ENCODE data around the gene ANKRD23. TPM values are rescaled to one million over a fixed set of nuclear protein-coding genes. Genes with fewer than 3 reads are reported as not detected.
"Not testable (repeated sequence)": the region's sequence is repeated elsewhere in the genome, so short reads cannot be mapped to it uniquely, and the experiment has no call there.

The ANKRD23 gene
- total RNA-seq, 5 donors from 2014 or later (not counting 1 experiment from before 2014, with no cell fraction given), result 10.1 to 19.5 (median 16.4) TPM

DNA sequence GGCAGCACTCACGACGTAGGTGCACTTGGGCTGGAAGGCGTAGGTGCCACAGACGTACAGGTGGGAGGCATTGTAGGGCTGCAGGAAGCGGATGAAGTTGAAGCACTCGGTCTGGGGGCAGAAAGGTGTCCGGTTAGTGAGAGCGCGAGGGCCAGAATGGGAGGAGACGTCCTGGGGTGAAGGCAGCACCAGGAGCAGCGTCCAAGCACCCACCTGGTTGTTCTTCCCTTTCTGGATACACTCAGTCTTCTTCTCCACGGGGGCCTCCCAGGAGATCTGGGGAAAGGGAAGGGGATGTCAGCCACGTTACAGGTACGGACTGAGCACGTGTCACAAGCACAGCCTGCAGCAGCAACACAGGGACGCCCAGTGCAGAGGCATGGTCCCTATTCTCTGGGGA lies 21.8 kb upstream of the ANKRD23 start:
- H3K27me3 Mint-ChIP-seq, result no peaks in the 10 kb centered on the region
- H3K36me3 Mint-ChIP-seq, result peaks cover 13% of the 10 kb centered on the region
- WGBS (ENCODE audit: insufficient coverage), result 85% methylated on average over 7 of the region's 16 CpGs
- no peaks in the 10 kb centered on the region for H3K9me3 Mint-ChIP-seq
- CTCF ChIA-PET, result no interaction called here
- Histone ChIP-seq H3K9me3 (no peaks in the 10 kb centered on the region), H3K4me1 (ENCODE audit: control insufficient read depth in 1 of 2, extremely low read depth in 1 of 2, insufficient read depth in 2 of 2, low read length in 2 of 2) (peaks cover 11 to 45% of the 10 kb centered on the region in 2 experiments), H3K4me3 (ENCODE audit: control insufficient read depth in 1 of 2, extremely low read depth in 1 of 2, low read length in 1 of 2) (no peak overlapping the region), H3K27ac (ENCODE audit: low read length) (no peak overlapping the region), H3K36me3 (ENCODE audit: control insufficient read depth in 2 of 2, extremely low read depth in 1 of 2, insufficient read depth in 1 of 2, low read length in 1 of 2) (peaks cover 15 to 60% of the 10 kb centered on the region in 2 donors), H3K27me3 (replicated peaks in 1 of 2; ENCODE audit: control insufficient read depth in 2 of 2, extremely low read depth in 1 of 2, insufficient read depth in 2 of 2, low read length in 1 of 2) (peaks cover 0 to 4% of the 10 kb centered on the region in 2 experiments)
- DNase-seq (no peak), ATAC-seq (replicated peaks in 1 of 4) (no peak)
- H3K4me1 Mint-ChIP-seq, result peaks cover 28 to 32% (median 31%) of the 10 kb centered on the region in 3 donors
- H3K27ac Mint-ChIP-seq, result peak overlapping the region; percentile 36 to 69
- H3K4me3 Mint-ChIP-seq, result peak overlapping the region in 1 of 3 donors; percentile 10
- POLR2A ChIA-PET, result interaction anchor here in 1 of 2 donors (0.5 kb wide), 1 partner anchor 90 kb away, joined by 4 read pairs; no protein-coding TSS in a partner anchor

DNA sequence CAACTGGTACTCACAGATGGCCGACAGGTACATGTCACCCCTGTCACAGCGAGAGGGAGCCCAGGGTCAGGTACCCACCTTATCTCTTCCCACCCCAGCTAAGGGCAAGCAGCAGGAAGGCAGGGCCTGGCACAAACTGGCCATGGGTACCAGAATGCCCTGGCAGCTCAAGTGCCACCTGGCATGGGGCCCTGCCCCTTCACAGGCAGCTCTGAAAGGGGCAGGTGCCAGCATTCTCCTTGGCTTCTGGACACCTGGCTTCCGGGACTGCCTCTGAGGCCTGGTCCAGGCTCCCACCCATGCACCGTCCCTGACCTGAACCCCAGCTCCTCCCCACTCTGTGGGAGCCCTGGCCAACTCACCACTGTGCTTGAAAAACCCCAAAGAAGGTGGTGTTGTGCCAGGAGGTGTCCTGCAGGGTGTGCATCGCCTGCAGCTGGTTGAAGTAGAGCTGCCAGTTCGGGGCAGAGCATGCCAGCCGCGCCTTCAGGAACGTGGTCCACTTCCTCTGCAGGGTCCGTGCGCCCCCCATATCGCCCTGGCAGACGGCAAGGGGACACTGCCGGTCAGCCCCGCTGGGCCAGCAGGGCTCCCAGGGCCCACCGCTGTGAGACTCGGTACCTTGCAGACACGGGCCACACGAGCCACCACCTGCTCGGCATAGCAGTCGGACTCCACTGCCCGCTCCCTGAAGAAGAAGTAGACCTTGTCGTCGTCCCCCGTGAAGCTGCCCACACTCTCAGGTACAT lies 20.7 kb upstream of the ANKRD23 start:
- Mint-ChIP-seq H3K4me1 (peaks cover 33 to 40% (median 39%) of the 10 kb centered on the region in 3 donors), H3K27me3 (no peaks in the 10 kb centered on the region), H3K27ac (no peak overlapping the region), H3K9me3 (no peaks in the 10 kb centered on the region), H3K4me3 (no peak overlapping the region), H3K36me3 (peaks cover 13% of the 10 kb centered on the region)
- 96% methylated on average over 17 of the region's 25 CpGs for WGBS (ENCODE audit: insufficient coverage)
- no peak for DNase-seq
- H3K27ac ChIP-seq (ENCODE audit: low read length), result no peak overlapping the region
- ATAC-seq (replicated peaks in 1 of 4), result no peak
- POLR2A ChIA-PET, result interaction anchor here in 1 of 2 donors (0.6 kb wide), 1 partner anchor 46 kb away, joined by 6 read pairs; no protein-coding TSS in a partner anchor
- no peaks in the 10 kb centered on the region for H3K27me3 ChIP-seq (replicated peaks in 1 of 2; ENCODE audit: control insufficient read depth in 2 of 2, extremely low read depth in 1 of 2, insufficient read depth in 2 of 2, low read length in 1 of 2)
- H3K9me3 ChIP-seq, result no peaks in the 10 kb centered on the region
- CTCF ChIA-PET, result interaction anchor here in 1 of 2 donors (0.6 kb wide), 1 partner anchor 112 kb away, joined by 7 read pairs; no protein-coding TSS in a partner anchor
- peaks cover 15 to 65% of the 10 kb centered on the region in 2 donors for H3K36me3 ChIP-seq (ENCODE audit: control insufficient read depth in 2 of 2, extremely low read depth in 1 of 2, insufficient read depth in 1 of 2, low read length in 1 of 2)
- H3K4me1 ChIP-seq (ENCODE audit: control insufficient read depth in 1 of 2, extremely low read depth in 1 of 2, insufficient read depth in 2 of 2, low read length in 2 of 2), result peaks cover 14 to 51% of the 10 kb centered on the region in 2 experiments
- no peak overlapping the region for H3K4me3 ChIP-seq (ENCODE audit: control insufficient read depth in 1 of 2, extremely low read depth in 1 of 2, low read length in 1 of 2)

DNA sequence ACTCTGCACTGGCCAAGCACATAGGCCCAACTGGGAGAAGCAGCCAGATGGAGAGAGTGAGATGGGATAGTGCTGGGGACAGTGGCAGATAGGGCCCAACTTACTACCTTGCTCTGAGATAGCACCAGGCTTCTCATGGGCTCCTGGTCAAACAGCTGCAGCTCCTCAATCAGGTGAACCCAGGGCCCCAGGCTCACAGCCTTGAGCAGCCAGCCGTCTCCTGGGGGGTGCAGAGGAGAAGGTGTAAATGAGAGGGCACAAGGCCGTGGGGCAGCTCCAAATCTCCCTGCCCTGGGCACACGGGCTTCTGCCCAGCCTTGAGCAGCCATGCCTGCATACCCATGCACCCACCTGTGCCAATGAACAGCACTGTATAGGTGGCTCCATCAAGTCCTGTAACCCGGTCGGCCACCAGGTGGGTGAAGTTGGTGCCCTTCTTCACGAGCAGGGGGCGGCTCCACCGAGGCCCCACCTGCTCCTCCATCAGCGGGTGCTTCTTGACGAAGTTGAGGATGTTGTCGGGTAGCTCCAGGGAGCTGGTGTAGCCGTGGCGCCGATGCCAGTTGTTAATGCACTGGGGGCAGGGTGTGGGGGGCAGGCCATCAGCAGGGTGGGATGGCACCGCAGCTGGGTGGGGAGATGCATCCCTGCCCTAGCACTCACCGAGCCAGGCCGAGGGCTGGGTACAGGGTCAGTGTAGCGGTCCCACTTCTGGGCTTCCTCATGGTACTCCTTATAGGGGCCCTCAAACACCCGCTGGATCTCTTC lies 19.9 kb upstream of the ANKRD23 start:
- Mint-ChIP-seq H3K9me3 (no peaks in the 10 kb centered on the region), H3K4me1 (peaks cover 41 to 48% (median 47%) of the 10 kb centered on the region in 3 donors), H3K36me3 (peaks cover 13% of the 10 kb centered on the region), H3K4me3 (no peak overlapping the region), H3K27ac (peak overlapping the region in 1 of 2 donors; percentile 48), H3K27me3 (no peaks in the 10 kb centered on the region)
- Histone ChIP-seq H3K36me3 (ENCODE audit: control insufficient read depth in 2 of 2, extremely low read depth in 1 of 2, insufficient read depth in 1 of 2, low read length in 1 of 2) (peaks cover 15 to 65% of the 10 kb centered on the region in 2 donors), H3K27me3 (replicated peaks in 1 of 2; ENCODE audit: control insufficient read depth in 2 of 2, extremely low read depth in 1 of 2, insufficient read depth in 2 of 2, low read length in 1 of 2) (no peaks in the 10 kb centered on the region), H3K4me3 (ENCODE audit: control insufficient read depth in 1 of 2, extremely low read depth in 1 of 2, low read length in 1 of 2) (no peak overlapping the region), H3K9me3 (no peaks in the 10 kb centered on the region), H3K27ac (ENCODE audit: low read length) (no peak overlapping the region), H3K4me1 (ENCODE audit: control insufficient read depth in 1 of 2, extremely low read depth in 1 of 2, insufficient read depth in 2 of 2, low read length in 2 of 2) (peaks cover 20 to 58% of the 10 kb centered on the region in 2 experiments)
- DNase-seq (no peak), ATAC-seq (replicated peaks in 1 of 4) (no peak)
- ChIA-PET POLR2A (no interaction called here), CTCF (interaction anchor here (0.6 to 1.0 kb wide), 2 partner anchors 87 to 884 kb away, joined by 6 to 7 read pairs; no protein-coding TSS in a partner anchor)
- WGBS (ENCODE audit: insufficient coverage), result 97% methylated on average over 12 of the region's 19 CpGs

DNA sequence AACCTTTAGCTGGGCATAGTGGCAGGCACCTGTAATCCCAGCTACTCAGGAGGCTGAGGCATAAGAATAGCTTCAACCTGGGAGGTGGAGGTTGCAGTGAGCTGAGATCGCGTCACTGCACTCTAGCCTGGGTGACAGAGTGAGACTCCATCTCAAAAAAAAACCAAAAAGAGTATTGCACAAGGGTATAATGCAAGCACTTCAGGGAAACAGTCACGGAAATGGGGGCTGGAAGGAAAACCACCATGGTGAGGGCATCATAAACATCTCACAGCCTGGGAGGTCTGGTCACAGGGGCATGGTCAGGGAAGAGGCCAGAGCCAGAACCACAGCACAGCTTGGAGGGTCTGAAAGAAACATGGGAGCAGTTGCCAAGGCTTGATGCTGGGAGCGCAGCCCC lies 19.2 kb upstream of the ANKRD23 start:
- DNase-seq; H3K27ac ChIP-seq (ENCODE audit: low read length); H3K4me3 ChIP-seq (ENCODE audit: control insufficient read depth in 1 of 2, extremely low read depth in 1 of 2, low read length in 1 of 2); H3K4me3 Mint-ChIP-seq; ATAC-seq (replicated peaks in 1 of 4); H3K27me3 ChIP-seq (replicated peaks in 1 of 2; ENCODE audit: control insufficient read depth in 2 of 2, extremely low read depth in 1 of 2, insufficient read depth in 2 of 2, low read length in 1 of 2); H3K9me3 ChIP-seq; H3K9me3 Mint-ChIP-seq; POLR2A ChIA-PET; H3K27me3 Mint-ChIP-seq: not testable (repeated sequence)
- peaks cover 15 to 65% of the 10 kb centered on the region in 2 donors for H3K36me3 ChIP-seq (ENCODE audit: control insufficient read depth in 2 of 2, extremely low read depth in 1 of 2, insufficient read depth in 1 of 2, low read length in 1 of 2)
- WGBS (ENCODE audit: insufficient coverage), result 100% methylated on average over 1 of the region's 4 CpGs
- H3K4me1 Mint-ChIP-seq, result peaks cover 40 to 48% (median 47%) of the 10 kb centered on the region in 3 donors
- peaks cover 20 to 60% of the 10 kb centered on the region in 2 experiments for H3K4me1 ChIP-seq (ENCODE audit: control insufficient read depth in 1 of 2, extremely low read depth in 1 of 2, insufficient read depth in 2 of 2, low read length in 2 of 2)
- CTCF ChIA-PET, result interaction anchor here (0.6 to 1.0 kb wide), 2 partner anchors 88 to 884 kb away, joined by 6 to 7 read pairs; no protein-coding TSS in a partner anchor
- H3K36me3 Mint-ChIP-seq, result peaks cover 13% of the 10 kb centered on the region
- H3K27ac Mint-ChIP-seq, result peak overlapping the region; percentile 21 to 48

DNA sequence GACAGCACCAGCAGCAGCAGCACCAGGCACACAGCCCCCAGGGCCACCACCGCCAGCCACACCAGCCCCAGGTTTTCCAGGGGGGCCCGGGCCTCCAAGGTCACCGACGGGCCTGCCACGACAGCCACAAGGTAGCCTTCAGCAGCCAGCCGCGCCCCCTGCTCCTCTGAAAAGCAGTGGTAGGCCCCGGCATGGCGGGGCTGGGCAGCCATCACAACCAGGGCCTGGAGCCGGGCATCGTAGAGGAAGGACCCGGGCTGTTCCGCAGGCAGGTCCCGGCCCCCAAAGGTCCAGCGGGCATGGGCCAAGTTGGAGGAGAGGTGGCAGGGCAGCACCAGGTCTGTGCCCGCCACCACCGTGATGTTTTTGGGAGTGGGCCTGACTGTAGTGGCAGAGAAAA lies 17.3 kb upstream of the ANKRD23 start:
- no peak for ATAC-seq (replicated peaks in 1 of 4)
- POLR2A ChIA-PET, result no interaction called here

More for the DNA sequence above, 17.3 kb upstream of the ANKRD23 start:
- H3K27ac ChIP-seq (ENCODE audit: low read length), result no peak overlapping the region
- DNase-seq, result no peak
- H3K27me3 Mint-ChIP-seq, result no peaks in the 10 kb centered on the region
- peaks cover 13% of the 10 kb centered on the region for H3K36me3 Mint-ChIP-seq
- no peak overlapping the region for H3K4me3 ChIP-seq (ENCODE audit: control insufficient read depth in 1 of 2, extremely low read depth in 1 of 2, low read length in 1 of 2)
- no peak overlapping the region for H3K4me3 Mint-ChIP-seq
- H3K27me3 ChIP-seq (replicated peaks in 1 of 2; ENCODE audit: control insufficient read depth in 2 of 2, extremely low read depth in 1 of 2, insufficient read depth in 2 of 2, low read length in 1 of 2), result no peaks in the 10 kb centered on the region
- H3K4me1 Mint-ChIP-seq, result peaks cover 37 to 46% (median 42%) of the 10 kb centered on the region in 3 donors
- CTCF ChIA-PET, result interaction anchor here in 1 of 2 donors (1.6 kb wide), 1 partner anchor 90 kb away, joined by 7 read pairs; no protein-coding TSS in a partner anchor
- H3K9me3 ChIP-seq, result no peaks in the 10 kb centered on the region
- 94% methylated on average over 14 of the region's 17 CpGs for WGBS (ENCODE audit: insufficient coverage)
- H3K4me1 ChIP-seq (ENCODE audit: control insufficient read depth in 1 of 2, extremely low read depth in 1 of 2, insufficient read depth in 2 of 2, low read length in 2 of 2), result peaks cover 15 to 55% of the 10 kb centered on the region in 2 experiments
- peaks cover 15 to 50% of the 10 kb centered on the region in 2 donors for H3K36me3 ChIP-seq (ENCODE audit: control insufficient read depth in 2 of 2, extremely low read depth in 1 of 2, insufficient read depth in 1 of 2, low read length in 1 of 2)
- no peaks in the 10 kb centered on the region for H3K9me3 Mint-ChIP-seq
- peak overlapping the region in 1 of 2 donors; percentile 22 for H3K27ac Mint-ChIP-seq
